HEK293 (cell line): Measurements from ENCODE around the gene MKRN3.

Experiments used
- CTCF ChIA-PET: fragments of 350-600 bp; formaldehyde crosslinking; extraction: SDS; loops from one replicate; lab custom pipeline; 2021; ENCODE audit warnings: antibody characterized with exemption; lab: Yijun Ruan, JAX
- POLR2A ChIA-PET: fragments of 300-600 bp; formaldehyde crosslinking; extraction: SDS; loops from one replicate; lab custom pipeline; 2020; ENCODE audit warnings: antibody characterized with exemption, inconsistent platforms; lab: Yijun Ruan, JAX
- H3K27ac ChIP-seq: fragments of 200-500 bp; sonication (Bioruptor generic); 2 replicates; pipeline ENCODE4 v1.5.1; 2014; ENCODE audit warnings: low read depth, low read length, control low read depth, inconsistent platforms; ENCODE audit errors: extremely low read depth
- H3K36me3 ChIP-seq, 2 experiments: fragments of 200-500 bp in 1 of 2; sonication (Bioruptor generic) in 1 of 2; 1 replicate in 1 of 2; 2 replicates in 1 of 2; pipeline ENCODE4 v1.5.1; 2014 to 2017; ENCODE audit warnings: inconsistent platforms in 2 of 2, low read length in 2 of 2; ENCODE audit not compliant: control insufficient read depth in 2 of 2, insufficient read depth in 1 of 2
- H3K4me1 ChIP-seq: fragments of 200-500 bp; sonication (Bioruptor generic); 2 replicates; pipeline ENCODE4 v1.5.1; 2014; ENCODE audit warnings: mild to moderate bottlenecking, low read length, inconsistent platforms; ENCODE audit not compliant: control insufficient read depth, insufficient read depth
- H3K4me3 ChIP-seq: 2 replicates; pipeline ENCODE4 v1.5.1; 2011; ENCODE audit warnings: low read depth, mild to moderate bottlenecking, control low read depth, low read length, moderate library complexity
- H3K9me3 ChIP-seq: fragments of 200-500 bp; sonication (Bioruptor generic); 2 replicates; pipeline ENCODE4 v1.5.1; 2014; ENCODE audit warnings: low read depth, low read length, inconsistent platforms; ENCODE audit not compliant: control insufficient read depth, insufficient read depth
- AEBP2 ChIP-seq: fragments of 450-650 bp; formaldehyde crosslinking; IDR thresholded peaks from 2 replicates; pipeline ENCODE4 v1.5.1; 2016; ENCODE audit warnings: missing biosample characterization, missing genetic modification characterization, borderline replicate concordance
- GLIS2 ChIP-seq: fragments of 450-650 bp; formaldehyde crosslinking; IDR thresholded peaks from 2 replicates; pipeline ENCODE4 v1.5.1; 2016; ENCODE audit warnings: missing biosample characterization, missing genetic modification characterization
- KLF9 ChIP-seq: fragments of 450-650 bp; formaldehyde crosslinking; IDR thresholded peaks from 2 replicates; pipeline ENCODE4 v1.5.1; 2016; ENCODE audit warnings: missing biosample characterization, missing genetic modification characterization, low read depth
- MEIS1 ChIP-seq: sonication (generic); formaldehyde crosslinking; IDR thresholded peaks from 2 replicates; pipeline ENCODE4 v1.8.1; 2022; ENCODE audit warnings: missing genetic modification reagents, mild to moderate bottlenecking, borderline replicate concordance
- PATZ1 ChIP-seq: fragments of 450-650 bp; formaldehyde crosslinking; IDR thresholded peaks from 2 replicates; pipeline ENCODE4 v1.5.1; 2016; ENCODE audit warnings: missing biosample characterization, missing genetic modification characterization
- ZBTB1 ChIP-seq: fragments of 450-650 bp; formaldehyde crosslinking; IDR thresholded peaks from 2 replicates; pipeline ENCODE4 v1.5.1; 2016; ENCODE audit warnings: missing biosample characterization, missing genetic modification characterization
- ZFP37 ChIP-seq: fragments of 450-650 bp; formaldehyde crosslinking; IDR thresholded peaks from 2 replicates; pipeline ENCODE4 v1.5.1; 2016; ENCODE audit warnings: missing biosample characterization, missing genetic modification characterization
- ZNF133 ChIP-seq: fragments of 450-650 bp; formaldehyde crosslinking; IDR thresholded peaks from 2 replicates; pipeline ENCODE4 v1.5.1; 2016; ENCODE audit warnings: missing biosample characterization, missing genetic modification characterization
- ZNF157 ChIP-seq: fragments of 450-650 bp; formaldehyde crosslinking; IDR thresholded peaks from 2 replicates; pipeline ENCODE4 v1.5.1; 2016; ENCODE audit warnings: missing biosample characterization, missing genetic modification characterization
- ZNF174 ChIP-seq: fragments of 450-650 bp; formaldehyde crosslinking; IDR thresholded peaks from 2 replicates; pipeline ENCODE4 v1.5.0; 2017; ENCODE audit warnings: missing biosample characterization, mild to moderate bottlenecking, missing genetic modification characterization
- ZNF398 ChIP-seq: fragments of 450-650 bp; formaldehyde crosslinking; IDR thresholded peaks from 2 replicates; pipeline ENCODE4 v1.5.1; 2017; ENCODE audit warnings: missing biosample characterization, missing genetic modification characterization
- ZNF529 ChIP-seq: fragments of 450-650 bp; formaldehyde crosslinking; IDR thresholded peaks from 2 replicates; pipeline ENCODE4 v1.5.1; 2017; ENCODE audit warnings: missing genetic modification characterization, missing biosample characterization; ENCODE audit not compliant: insufficient replicate concordance
- ZNF549 ChIP-seq: fragments of 450-650 bp; IDR thresholded peaks from 2 replicates; pipeline ENCODE4 v1.5.1; 2018; ENCODE audit warnings: missing biosample characterization, missing genetic modification characterization, mild to moderate bottlenecking, inconsistent platforms, moderate library complexity
- ZNF571 ChIP-seq: fragments of 450-650 bp; formaldehyde crosslinking; IDR thresholded peaks from 2 replicates; pipeline ENCODE4 v1.5.0; 2017; ENCODE audit warnings: missing biosample characterization, missing genetic modification characterization
- ZNF670 ChIP-seq: fragments of 450-650 bp; formaldehyde crosslinking; IDR thresholded peaks from 2 replicates; pipeline ENCODE4 v1.5.1; 2016; ENCODE audit warnings: missing biosample characterization, missing genetic modification characterization, low read depth
- ZNF768 ChIP-seq: fragments of 450-650 bp; formaldehyde crosslinking; IDR thresholded peaks from 2 replicates; pipeline ENCODE4 v1.5.1; 2018; ENCODE audit warnings: missing biosample characterization, mild to moderate bottlenecking, missing genetic modification characterization
- ZNF777 ChIP-seq: fragments of 450-650 bp; formaldehyde crosslinking; IDR thresholded peaks from 2 replicates; pipeline ENCODE4 v1.5.1; 2017; ENCODE audit warnings: missing biosample characterization, missing genetic modification characterization, borderline replicate concordance
- ZNF792 ChIP-seq: fragments of 450-650 bp; formaldehyde crosslinking; IDR thresholded peaks from 2 replicates; pipeline ENCODE4 v1.5.1; 2016; ENCODE audit warnings: missing biosample characterization, missing genetic modification characterization
- ZSCAN23 ChIP-seq: fragments of 450-650 bp; formaldehyde crosslinking; IDR thresholded peaks from 2 replicates; pipeline ENCODE4 v1.5.1; 2016; ENCODE audit warnings: missing biosample characterization, missing genetic modification characterization

MKRN3 gene

GRCh38 chr15:23561914-23562313 is 3.6 kb upstream of the MKRN3 start:
- H3K9me3 ChIP-seq: no peaks in the 10 kb centered on the region
- no peak for TF ChIP-seq PATZ1 (tag by site-specific recombination)
- ChIA-PET POLR2A (no interaction called here), CTCF (no interaction called here)
- H3K36me3 ChIP-seq: no peaks in the 10 kb centered on the region
- no peak overlapping the region for H3K27ac ChIP-seq
- H3K4me1 ChIP-seq: no peaks in the 10 kb centered on the region
- H3K4me3 ChIP-seq: no peak overlapping the region

- ChIA-PET CTCF (no interaction called here), POLR2A (no interaction called here)
- no peak for TF ChIP-seq ZBTB1 (tag by site-specific recombination)
- no peak for TF ChIP-seq ZSCAN23
- TF ChIP-seq ZNF670: no peak
- TF ChIP-seq ZNF174: no peak
- no peak for TF ChIP-seq ZNF768 (tag by site-specific recombination)
- TF ChIP-seq ZNF133 (tag by site-specific recombination): no peak
- no peak for TF ChIP-seq ZNF549 (tag by site-specific recombination)
- no peak for TF ChIP-seq ZNF157
- no peak for TF ChIP-seq ZNF529 (tag by site-specific recombination)
- no peak for TF ChIP-seq MEIS1
- no peak for TF ChIP-seq ZFP37 (tag by site-specific recombination)
- TF ChIP-seq ZNF398 (tag by site-specific recombination): no peak
- no peak for TF ChIP-seq AEBP2 (tag by site-specific recombination)
- TF ChIP-seq GLIS2 (tag by site-specific recombination): no peak
- no peak for TF ChIP-seq KLF9
- TF ChIP-seq ZNF792 (tag by site-specific recombination): no peak
- TF ChIP-seq ZNF777 (tag by site-specific recombination): no peak
- no peak for TF ChIP-seq ZNF571 (tag by site-specific recombination)
- Histone ChIP-seq H3K4me3 (no peak overlapping the region), H3K4me1 (no peaks in the 10 kb centered on the region), H3K9me3 (no peaks in the 10 kb centered on the region), H3K27ac (no peak overlapping the region), H3K36me3 (no peaks in the 10 kb centered on the region)
These were observed 566 bp upstream of the MKRN3 start for GRCh38 chr15:23564821-23565394.
